Smooth muscle cell (in vitro differentiated cells): ENCODE measurements around the gene SGSH. TPM values are rescaled to one million over a fixed set of nuclear protein-coding genes. Genes with fewer than 3 reads are reported as not detected.

Experiments used
- DNase-seq: peaks from one replicate; lab custom pipeline; 2025; ENCODE audit not compliant: unreplicated experiment; lab: John Stamatoyannopoulos, UW
- H2AFZ ChIP-seq: fragments of 200-600 bp; sonication (generic); 2 replicates; pipeline ENCODE4 v1.6.0; 2016; ENCODE audit warnings: antibody characterized with exemption, low read depth, mild to moderate bottlenecking
- H3F3A ChIP-seq: fragments of 200-600 bp; sonication (generic); 2 replicates; pipeline ENCODE4 v1.6.0; 2017; ENCODE audit warnings: antibody characterized with exemption, low read depth
- H3K27ac ChIP-seq: fragments of 200-600 bp; sonication (generic); 2 replicates; pipeline ENCODE4 v1.5.1; 2016; ENCODE audit warnings: low read depth, mild to moderate bottlenecking
- H3K27me3 ChIP-seq: fragments of 200-600 bp; sonication (generic); 2 replicates; pipeline ENCODE4 v1.6.1; 2016; ENCODE audit warnings: low read depth, mild to moderate bottlenecking
- H3K36me3 ChIP-seq: fragments of 200-600 bp; sonication (generic); 2 replicates; pipeline ENCODE4 v1.5.1; 2016; ENCODE audit warnings: low read depth
- H3K4me1 ChIP-seq: fragments of 200-600 bp; sonication (generic); 2 replicates; pipeline ENCODE4 v1.5.1; 2016; ENCODE audit warnings: low read depth
- H3K4me2 ChIP-seq: fragments of 200-600 bp; sonication (generic); 2 replicates; pipeline ENCODE4 v1.6.0; 2016; ENCODE audit warnings: mild to moderate bottlenecking
- H3K4me3 ChIP-seq: fragments of 200-600 bp; sonication (generic); 2 replicates; pipeline ENCODE4 v1.5.1; 2016; ENCODE audit warnings: mild to moderate bottlenecking
- H3K79me2 ChIP-seq: fragments of 200-600 bp; sonication (generic); 2 replicates; pipeline ENCODE4 v1.6.0; 2016; ENCODE audit warnings: low read depth, mild to moderate bottlenecking
- H3K9ac ChIP-seq: fragments of 200-600 bp; sonication (generic); 2 replicates; pipeline ENCODE4 v1.6.0; 2016; ENCODE audit warnings: low read depth
- H3K9me3 ChIP-seq: fragments of 200-600 bp; sonication (generic); replicated peaks from 2 replicates; pipeline ENCODE4 v1.5.1; 2016; ENCODE audit warnings: low read depth
- H4K20me1 ChIP-seq: fragments of 200-600 bp; sonication (generic); 2 replicates; pipeline ENCODE4 v1.6.0; 2016; ENCODE audit warnings: low read depth
- CTCF ChIP-seq: fragments of 200-600 bp; sonication (generic); IDR thresholded peaks from 2 replicates; pipeline ENCODE4 v1.5.1; 2017; ENCODE audit warnings: borderline replicate concordance, mild to moderate bottlenecking, antibody characterized with exemption; ENCODE audit not compliant: insufficient read depth, poor library complexity, severe bottlenecking
- WGBS: methylation state at CpG from one replicate; pipeline ENCODE4 v1.1.7; 2016; ENCODE audit warnings: low lambda C conversion rate; 5-methylcytosine and 5-hydroxymethylcytosine counted together
- polyA plus RNA-seq: library from polyadenylated mRNA; unstranded; fragments of >200 nt; fragmentation: Nextera tagmentation; extraction: Ambion mirVana; gene quantifications from 2 replicates; pipeline ENCODE4 v1.2.1, GENCODE V29; 2016
- total RNA-seq: library from RNA; depleted of rRNA; stranded (reverse); fragments of >200 nt; gene quantifications from 2 replicates; pipeline ENCODE4 v1.2.3, GENCODE V29; 2014

Gene SGSH
- total and polyA plus RNA-seq, 2 experiments from 2014 or later = 5.8 to 29.2 TPM

DNA sequence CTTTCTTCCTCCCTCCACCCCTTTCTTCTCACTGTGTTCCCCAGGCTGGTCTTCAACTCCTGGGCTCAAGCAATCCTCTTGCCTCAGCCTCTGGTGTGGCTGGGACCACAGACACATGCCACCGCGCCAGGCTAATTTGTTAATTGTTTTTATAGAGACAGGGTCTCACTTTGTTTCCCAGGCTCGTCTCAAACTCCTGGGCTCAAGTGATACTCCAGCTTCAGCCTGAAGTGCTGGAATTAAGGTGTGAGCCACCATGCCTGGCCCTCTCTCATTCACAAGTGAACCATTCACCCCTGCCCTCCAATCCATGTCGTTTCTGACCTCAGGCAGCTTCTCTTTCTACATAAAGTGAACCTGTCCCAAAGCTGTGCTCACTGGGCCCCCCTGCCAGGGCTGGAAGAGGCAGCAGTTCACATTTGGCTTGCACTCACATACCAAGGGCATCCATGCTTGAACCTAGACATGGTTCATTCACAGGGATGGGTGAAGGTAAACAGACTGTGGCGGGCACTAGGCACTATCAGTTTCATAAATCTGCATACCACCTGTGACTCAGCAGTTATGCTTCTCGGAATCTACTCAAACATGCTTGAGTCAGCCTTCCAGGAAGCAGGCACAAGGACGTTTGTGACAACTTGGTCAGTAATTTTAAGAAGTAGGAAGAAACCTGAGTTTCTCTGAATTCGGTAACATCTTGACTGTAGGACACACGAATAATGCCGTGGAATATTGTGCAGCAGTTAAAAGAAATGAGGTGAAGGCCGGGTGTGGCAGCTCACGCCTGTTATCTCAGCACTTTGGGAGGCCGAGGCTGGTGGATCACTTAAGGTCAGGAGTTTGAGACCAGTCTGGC, 34.5 kb upstream of the SGSH start:
- no peak overlapping the region for H3K4me3 ChIP-seq
- no peaks in the 10 kb centered on the region for H3K9me3 ChIP-seq
- H4K20me1 ChIP-seq = no peaks in the 10 kb centered on the region
- WGBS = 52% methylated on average over 13 of the region's 13 CpGs
- H3F3A ChIP-seq = peaks cover 12% of the 10 kb centered on the region
- peak overlapping the region; percentile 77 for H3K27ac ChIP-seq
- H2AFZ ChIP-seq = no peak overlapping the region
- H3K9ac ChIP-seq = no peak overlapping the region
- TF ChIP-seq CTCF = no peak
- H3K36me3 ChIP-seq = no peaks in the 10 kb centered on the region
- no peak for DNase-seq
- no peaks in the 10 kb centered on the region for H3K27me3 ChIP-seq
- H3K4me2 ChIP-seq = peak overlapping the region; percentile 58
- H3K79me2 ChIP-seq = no peaks in the 10 kb centered on the region
- H3K4me1 ChIP-seq = peaks cover 7% of the 10 kb centered on the region

DNA sequence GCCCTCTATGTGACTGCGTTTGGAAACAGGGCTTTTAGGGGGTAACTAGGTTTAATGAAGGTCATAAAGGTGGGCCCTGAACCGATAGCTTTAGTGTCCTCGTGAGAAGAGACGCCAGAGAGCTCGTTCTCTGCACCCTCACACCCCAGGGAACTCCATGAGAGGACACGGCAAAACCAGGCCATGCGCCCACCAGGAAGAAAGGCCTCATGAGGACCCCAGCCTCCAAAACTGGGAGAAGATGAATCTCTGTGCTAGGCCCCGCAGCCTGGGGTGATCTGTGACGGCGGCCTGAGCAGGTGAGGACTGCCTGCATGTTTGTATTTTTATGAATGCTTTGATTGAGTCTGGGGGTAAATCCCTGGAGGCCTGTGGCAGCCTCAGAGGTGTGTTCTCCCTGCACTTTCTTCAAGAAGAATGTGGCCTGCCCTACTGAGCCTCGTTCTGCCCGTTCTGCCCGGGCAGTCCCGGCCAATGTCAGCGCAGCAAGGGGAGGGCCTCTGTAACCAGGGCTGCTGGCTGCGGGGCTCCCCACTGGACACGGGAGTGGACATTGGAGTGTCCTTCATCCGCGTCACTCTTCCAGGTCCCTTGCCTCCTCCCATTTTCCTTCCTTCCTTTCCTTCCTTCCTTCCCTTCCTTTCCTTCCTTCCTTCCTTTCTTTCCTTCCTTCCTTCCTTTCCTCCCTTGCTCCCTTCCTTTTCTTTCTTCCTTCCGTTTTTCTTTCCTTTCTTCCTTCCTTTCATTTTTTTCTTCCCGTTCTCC, 33.7 kb upstream of the SGSH start:
- Histone ChIP-seq H3K9me3 (no peaks in the 10 kb centered on the region), H3K4me1 (peaks cover 7% of the 10 kb centered on the region), H3K4me2 (no peak overlapping the region), H3K36me3 (no peaks in the 10 kb centered on the region), H3F3A (peaks cover 5% of the 10 kb centered on the region), H3K27me3 (no peaks in the 10 kb centered on the region), H3K4me3 (no peak overlapping the region), H2AFZ (no peak overlapping the region), H3K27ac (peak overlapping the region; percentile 77), H3K9ac (no peak overlapping the region), H3K79me2 (no peaks in the 10 kb centered on the region), H4K20me1 (no peaks in the 10 kb centered on the region)
- WGBS = 87% methylated on average over 21 of the region's 21 CpGs
- no peak for DNase-seq
- no peak for TF ChIP-seq CTCF

- Histone ChIP-seq H2AFZ (no peak overlapping the region), H3K4me3 (no peak overlapping the region), H3K4me1 (peaks cover 7% of the 10 kb centered on the region), H3F3A (no peaks in the 10 kb centered on the region), H3K36me3 (no peaks in the 10 kb centered on the region), H3K9me3 (no peaks in the 10 kb centered on the region), H3K27me3 (no peaks in the 10 kb centered on the region), H3K9ac (no peak overlapping the region), H3K27ac (no peak overlapping the region), H3K4me2 (no peak overlapping the region), H4K20me1 (no peaks in the 10 kb centered on the region), H3K79me2 (no peaks in the 10 kb centered on the region)
- peak; percentile 9 for TF ChIP-seq CTCF
- no peak for DNase-seq
- 81% methylated on average over 13 of the region's 13 CpGs for WGBS
These were observed 32.7 kb upstream of the SGSH start for GRCh38 chr17:80252871-80253270.
